ENCODE data around the gene MLLT1. TPM values are rescaled to one million over a fixed set of nuclear protein-coding genes. Genes with fewer than 3 reads are reported as not detected.
A peak's percentile ranks its signal among the peaks of the same experiment; 100 is the strongest.

MLLT1 gene
- total RNA-seq, 4 donors from 2014 or later: 5.9 to 103 (median 13.3) TPM

GRCh38 chr19:6233056-6233826, 46.5 kb downstream of the MLLT1 start:
- no peaks in the 10 kb centered on the region for H3K27me3 ChIP-seq
- TF ChIP-seq POLR2A (IDR thresholded peaks at IDR 0.05): no peak
- TF ChIP-seq, protein P1, sequence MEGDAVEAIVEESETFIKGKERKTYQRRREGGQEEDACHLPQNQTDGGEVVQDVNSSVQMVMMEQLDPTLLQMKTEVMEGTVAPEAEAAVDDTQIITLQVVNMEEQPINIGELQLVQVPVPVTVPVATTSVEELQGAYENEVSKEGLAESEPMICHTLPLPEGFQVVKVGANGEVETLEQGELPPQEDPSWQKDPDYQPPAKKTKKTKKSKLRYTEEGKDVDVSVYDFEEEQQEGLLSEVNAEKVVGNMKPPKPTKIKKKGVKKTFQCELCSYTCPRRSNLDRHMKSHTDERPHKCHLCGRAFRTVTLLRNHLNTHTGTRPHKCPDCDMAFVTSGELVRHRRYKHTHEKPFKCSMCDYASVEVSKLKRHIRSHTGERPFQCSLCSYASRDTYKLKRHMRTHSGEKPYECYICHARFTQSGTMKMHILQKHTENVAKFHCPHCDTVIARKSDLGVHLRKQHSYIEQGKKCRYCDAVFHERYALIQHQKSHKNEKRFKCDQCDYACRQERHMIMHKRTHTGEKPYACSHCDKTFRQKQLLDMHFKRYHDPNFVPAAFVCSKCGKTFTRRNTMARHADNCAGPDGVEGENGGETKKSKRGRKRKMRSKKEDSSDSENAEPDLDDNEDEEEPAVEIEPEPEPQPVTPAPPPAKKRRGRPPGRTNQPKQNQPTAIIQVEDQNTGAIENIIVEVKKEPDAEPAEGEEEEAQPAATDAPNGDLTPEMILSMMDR (IDR thresholded peaks at IDR 0.05): no peak
- H3K4me1 ChIP-seq: peaks cover 13 to 20% of the 10 kb centered on the region in 2 donors
- H3K4me3 ChIP-seq: no peak overlapping the region
- no peaks in the 10 kb centered on the region for H3K9me3 ChIP-seq
- intact Hi-C loops (cut with DNase I; ENCODE audit: low total_unique reads): no loop called here
- peak; percentile 67 to 84 for DNase-seq
- peak overlapping the region; percentile 73 to 87 for H3K27ac ChIP-seq
- H3K36me3 ChIP-seq: no peaks in the 10 kb centered on the region

DNA sequence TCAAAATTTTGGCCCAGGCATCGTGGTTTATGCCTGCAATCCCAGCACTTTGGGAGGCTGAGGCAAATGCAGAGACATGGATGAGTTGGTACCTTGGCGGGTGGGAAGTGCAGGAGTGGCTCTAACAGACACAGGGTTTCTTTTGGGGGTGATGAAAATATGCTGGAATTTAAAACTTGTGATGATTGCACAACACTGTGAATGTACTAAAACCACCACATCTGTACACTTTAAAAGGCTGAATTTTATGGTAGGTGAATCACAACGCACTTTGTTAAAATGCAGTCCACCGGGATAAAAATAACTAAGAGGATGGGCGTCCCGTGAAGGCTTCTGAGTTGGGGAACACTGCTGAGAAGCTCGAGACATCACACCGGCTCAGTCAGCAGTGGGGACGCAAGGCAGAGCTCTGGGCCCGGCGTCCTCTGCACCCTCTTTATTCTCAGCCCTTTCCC, 47.1 kb downstream of the MLLT1 start:
- intact Hi-C loops (cut with DNase I; ENCODE audit: low total_unique reads): no loop called here
- no peak overlapping the region for H3K4me3 ChIP-seq
- peak in 1 of 2 donors; percentile 48 for DNase-seq
- no peaks in the 10 kb centered on the region for H3K9me3 ChIP-seq
- peak overlapping the region; percentile 73 to 87 for H3K27ac ChIP-seq
- H3K27me3 ChIP-seq: no peaks in the 10 kb centered on the region
- no peaks in the 10 kb centered on the region for H3K36me3 ChIP-seq
- peaks cover 13 to 20% of the 10 kb centered on the region in 2 donors for H3K4me1 ChIP-seq
- TF ChIP-seq, protein P1 (IDR thresholded peaks at IDR 0.05): no peak
- TF ChIP-seq POLR2A (IDR thresholded peaks at IDR 0.05): peak in 1 of 2 donors; percentile 25

- TF ChIP-seq POLR2A (IDR thresholded peaks at IDR 0.05): no peak
- no peaks in the 10 kb centered on the region for H3K27me3 ChIP-seq
- intact Hi-C loops (cut with DNase I; ENCODE audit: low total_unique reads): no loop called here
- peaks cover 12 to 13% of the 10 kb centered on the region in 2 donors for H3K4me1 ChIP-seq
- DNase-seq: no peak
- H3K27ac ChIP-seq: no peak overlapping the region
- no peak overlapping the region for H3K4me3 ChIP-seq
- no peaks in the 10 kb centered on the region for H3K9me3 ChIP-seq
- no peaks in the 10 kb centered on the region for H3K36me3 ChIP-seq
These were observed 48.8 kb downstream of the MLLT1 start for GRCh38 chr19:6230991-6231448.

- H3K36me3 ChIP-seq: no peaks in the 10 kb centered on the region
- H3K27me3 ChIP-seq: no peaks in the 10 kb centered on the region
- no peak overlapping the region for H3K27ac ChIP-seq
- H3K9me3 ChIP-seq: no peaks in the 10 kb centered on the region
- no peak overlapping the region for H3K4me3 ChIP-seq
- DNase-seq: no peak
- no peak for TF ChIP-seq POLR2A (IDR thresholded peaks at IDR 0.05)
- TF ChIP-seq, protein P1 (IDR thresholded peaks at IDR 0.05): no peak
- intact Hi-C loops (cut with DNase I; ENCODE audit: low total_unique reads): no loop called here
- peaks cover 12 to 13% of the 10 kb centered on the region in 2 donors for H3K4me1 ChIP-seq
These were observed 49.6 kb downstream of the MLLT1 start for GRCh38 chr19:6229951-6230712.

DNA sequence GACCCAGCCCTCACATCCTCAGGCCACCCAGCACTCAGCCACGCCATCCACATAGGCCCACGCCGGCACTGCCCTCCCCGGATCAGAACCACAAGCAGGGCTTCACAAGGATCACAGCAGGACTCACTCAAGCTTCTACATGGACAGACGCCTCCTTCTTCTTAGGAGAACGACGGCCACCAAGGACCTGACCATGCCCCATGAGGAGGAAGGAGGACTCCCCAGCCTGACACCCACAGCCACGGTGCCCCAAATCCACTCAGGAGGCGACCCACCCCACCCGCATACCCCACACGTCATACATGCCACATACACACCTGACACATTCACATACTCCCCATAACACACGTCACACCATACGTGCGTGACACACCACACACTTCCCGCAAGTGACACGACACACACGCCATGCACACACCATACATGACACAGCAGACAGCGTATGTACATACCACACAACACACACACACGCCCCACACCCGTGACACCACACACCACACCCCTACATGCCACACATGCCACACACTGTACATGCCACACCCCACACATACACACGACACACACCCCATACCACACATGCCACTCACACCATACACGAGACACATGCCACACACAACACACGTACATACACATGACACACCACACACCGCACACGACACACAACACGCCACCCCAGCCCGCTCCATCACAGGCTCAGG, 50.4 kb downstream of the MLLT1 start:
- H3K27me3 ChIP-seq: no peaks in the 10 kb centered on the region
- no peak for TF ChIP-seq POLR2A (IDR thresholded peaks at IDR 0.05)
- TF ChIP-seq, protein P1 (IDR thresholded peaks at IDR 0.05): no peak
- DNase-seq: no peak
- H3K27ac ChIP-seq: no peak overlapping the region
- H3K9me3 ChIP-seq: no peaks in the 10 kb centered on the region
- H3K4me1 ChIP-seq: peaks cover 11% of the 10 kb centered on the region in 2 donors
- no peaks in the 10 kb centered on the region for H3K36me3 ChIP-seq
- H3K4me3 ChIP-seq: no peak overlapping the region
- intact Hi-C loops (cut with DNase I; ENCODE audit: low total_unique reads): no loop called here

Measured in uterus (tissue), 4 donors.